NCI-H2029 (cell line): ENCODE measurements around the gene TLK2.
"Not testable (repeated sequence)": the region's sequence is repeated elsewhere in the genome, so short reads cannot be mapped to it uniquely, and the experiment has no call there.

Source experiments
- DNase-seq: peaks from one replicate; lab custom pipeline; 2025; lab: John Stamatoyannopoulos, UW

Gene TLK2

DNA sequence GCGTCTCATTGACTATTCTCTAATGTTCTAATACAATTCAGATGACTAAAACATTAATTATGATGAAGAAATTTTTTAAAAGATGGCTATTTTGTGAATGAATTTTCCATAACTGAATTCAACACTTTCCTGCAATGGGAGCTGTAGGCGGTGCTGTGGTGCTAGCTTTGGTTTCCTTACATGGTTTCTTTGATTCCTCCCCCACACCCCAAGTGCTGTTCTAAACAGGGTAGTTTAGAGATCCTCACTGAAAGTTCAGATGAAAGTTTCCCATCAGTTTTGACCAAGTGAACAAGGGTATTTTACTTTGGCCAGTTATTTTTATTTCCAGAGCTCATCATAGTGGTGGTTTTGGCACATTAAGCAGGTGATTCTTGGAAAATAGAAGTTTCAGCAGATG lies 122.8 kb downstream of the TLK2 start:
- DNase-seq = no peak

DNA sequence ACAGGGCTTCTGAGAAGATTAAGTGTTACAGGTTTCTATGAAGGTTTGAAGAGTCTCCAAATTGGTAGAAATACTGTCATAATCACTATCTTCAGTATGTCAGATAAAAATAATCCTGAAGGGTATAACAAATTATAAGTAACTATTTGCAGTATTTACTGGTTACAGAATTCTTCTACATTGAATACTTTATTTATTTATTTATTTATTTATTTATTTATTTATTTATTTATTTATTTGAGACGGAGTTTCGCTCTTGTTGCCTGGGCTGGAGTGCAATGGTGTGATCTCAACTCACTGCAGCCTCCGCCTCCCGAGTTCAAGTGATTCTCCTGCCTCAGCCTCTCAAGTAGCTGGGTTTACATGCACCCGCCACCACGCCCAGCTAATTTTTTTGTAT lies 125.2 kb downstream of the TLK2 start:
- DNase-seq = not testable (repeated sequence)

DNA sequence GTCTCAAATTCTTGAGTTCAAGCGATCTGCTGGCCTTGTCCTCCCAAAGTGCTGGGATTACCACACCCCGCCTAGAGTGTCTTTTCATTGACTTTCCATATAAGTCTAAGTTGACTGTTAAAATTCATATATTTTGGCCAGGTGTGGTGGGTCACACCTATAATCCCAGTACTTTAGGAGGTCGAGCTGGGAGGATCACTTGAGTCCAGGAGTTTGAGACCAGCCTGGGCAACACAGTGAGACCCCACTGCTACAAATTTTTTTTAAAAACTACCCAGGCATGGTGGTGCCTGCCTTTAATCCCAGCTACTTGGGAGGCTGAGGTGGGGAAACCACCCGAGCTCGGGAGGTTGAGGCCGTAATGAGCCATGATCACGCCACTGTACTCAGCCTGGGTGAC lies 127.0 kb downstream of the TLK2 start:
- no peak for DNase-seq

DNA sequence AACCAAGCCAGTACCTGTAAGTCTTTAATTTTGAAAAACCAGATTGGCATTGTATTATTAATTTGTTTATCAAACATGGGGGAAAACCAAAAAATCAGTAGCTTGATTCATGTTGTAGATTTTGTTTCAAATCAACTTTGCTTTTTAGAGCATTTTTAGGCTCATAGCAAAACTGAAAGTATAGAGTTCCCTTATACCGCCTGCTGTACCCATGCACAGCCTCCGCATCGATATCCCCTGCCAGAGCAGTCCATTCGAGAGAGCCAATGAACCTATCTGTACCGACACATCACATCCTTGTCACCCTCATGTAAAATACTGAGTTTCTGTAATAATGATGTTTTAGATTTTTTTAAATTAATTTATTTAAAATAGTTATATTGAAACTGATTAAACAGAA lies 132.7 kb downstream of the TLK2 start:
- no peak for DNase-seq

DNA sequence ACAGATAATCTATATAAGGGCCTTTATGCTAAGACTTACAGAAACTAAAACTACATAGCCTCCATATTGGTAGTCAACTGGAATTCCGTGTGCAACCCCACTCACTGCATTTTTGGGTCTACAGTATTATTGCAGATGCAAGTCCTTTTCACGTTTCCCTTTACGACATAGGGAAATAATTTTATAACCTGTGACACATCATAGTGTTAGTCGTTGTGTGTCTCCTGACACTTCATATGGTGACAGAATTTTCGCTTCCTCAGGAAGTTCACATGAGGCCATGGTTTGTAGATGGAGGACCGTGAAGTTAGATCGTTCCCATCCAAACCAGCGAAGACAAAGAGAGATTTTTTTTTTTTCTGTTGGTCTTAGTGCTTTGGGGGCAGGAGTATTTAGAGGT lies 133.1 kb downstream of the TLK2 start:
- no peak for DNase-seq

DNA sequence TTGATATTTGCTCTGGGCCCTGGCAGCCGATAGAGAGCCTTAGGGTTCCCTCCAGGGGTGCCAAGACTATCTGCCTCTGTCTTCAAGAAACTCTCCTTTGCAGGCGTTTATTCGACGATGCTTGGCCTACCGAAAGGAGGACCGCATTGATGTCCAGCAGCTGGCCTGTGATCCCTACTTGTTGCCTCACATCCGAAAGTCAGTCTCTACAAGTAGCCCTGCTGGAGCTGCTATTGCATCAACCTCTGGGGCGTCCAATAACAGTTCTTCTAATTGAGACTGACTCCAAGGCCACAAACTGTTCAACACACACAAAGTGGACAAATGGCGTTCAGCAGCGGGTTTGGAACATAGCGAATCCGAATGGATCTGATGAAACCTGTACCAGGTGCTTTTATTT lies 133.7 kb downstream of the TLK2 start:
- not testable (repeated sequence) for DNase-seq

DNA sequence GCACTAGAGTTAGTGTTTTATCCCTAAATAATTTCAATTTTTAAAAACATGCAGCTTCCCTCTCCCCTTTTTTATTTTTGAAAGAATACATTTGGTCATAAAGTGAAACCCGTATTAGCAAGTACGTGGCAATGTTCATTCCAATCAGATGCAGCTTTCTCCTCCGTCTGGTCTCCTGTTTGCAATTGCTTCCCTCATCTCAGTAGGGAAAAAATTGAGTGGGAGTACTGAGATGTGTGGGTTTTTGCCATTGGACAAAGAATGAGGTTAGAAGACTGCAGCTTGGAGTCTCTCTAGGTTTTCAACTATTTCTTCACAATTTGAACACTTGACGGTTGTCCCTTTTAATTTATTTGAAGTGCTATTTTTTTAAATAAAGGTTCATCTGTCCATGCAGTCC lies 134.5 kb downstream of the TLK2 start:
- DNase-seq = not testable (repeated sequence)

DNA sequence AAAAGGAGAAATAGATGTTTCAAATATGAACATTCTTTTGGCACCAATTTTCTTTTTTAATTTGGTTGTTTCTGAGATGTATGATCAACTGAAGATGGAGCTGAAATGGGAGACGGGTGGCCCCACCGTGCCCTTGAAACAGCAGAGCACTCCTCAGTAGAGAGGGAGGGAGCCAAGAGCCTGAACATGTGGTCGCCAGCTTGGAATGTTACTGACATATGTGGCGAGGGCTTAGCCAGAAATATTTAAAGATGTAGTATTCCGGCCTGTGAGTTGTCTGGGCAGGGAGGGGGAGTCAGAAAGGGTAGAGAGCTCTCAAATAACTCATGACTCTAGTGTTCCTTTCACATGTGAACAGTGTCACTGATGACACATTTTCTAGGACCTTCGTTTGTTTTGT lies 135.5 kb downstream of the TLK2 start:
- DNase-seq = no peak

DNA sequence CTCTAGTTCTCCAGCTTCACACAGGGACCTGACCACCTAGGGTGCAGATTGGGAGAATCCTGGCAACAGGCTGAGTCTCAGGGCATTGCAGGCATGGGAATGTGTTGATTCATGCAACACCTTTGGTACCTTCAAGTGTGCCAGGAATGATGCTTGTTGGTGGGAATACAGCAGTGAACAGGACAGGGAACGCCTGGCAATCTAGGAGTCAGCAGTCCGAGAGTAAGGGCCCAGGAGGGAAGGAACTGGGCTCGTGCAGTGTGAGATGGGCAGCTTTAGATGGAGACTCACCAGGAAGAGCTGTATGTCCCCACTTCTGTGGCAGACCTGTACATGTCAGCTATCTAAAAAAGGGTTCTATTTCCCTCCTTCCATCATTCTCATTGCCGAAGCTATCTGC lies 136.9 kb downstream of the TLK2 start:
- no peak for DNase-seq

DNA sequence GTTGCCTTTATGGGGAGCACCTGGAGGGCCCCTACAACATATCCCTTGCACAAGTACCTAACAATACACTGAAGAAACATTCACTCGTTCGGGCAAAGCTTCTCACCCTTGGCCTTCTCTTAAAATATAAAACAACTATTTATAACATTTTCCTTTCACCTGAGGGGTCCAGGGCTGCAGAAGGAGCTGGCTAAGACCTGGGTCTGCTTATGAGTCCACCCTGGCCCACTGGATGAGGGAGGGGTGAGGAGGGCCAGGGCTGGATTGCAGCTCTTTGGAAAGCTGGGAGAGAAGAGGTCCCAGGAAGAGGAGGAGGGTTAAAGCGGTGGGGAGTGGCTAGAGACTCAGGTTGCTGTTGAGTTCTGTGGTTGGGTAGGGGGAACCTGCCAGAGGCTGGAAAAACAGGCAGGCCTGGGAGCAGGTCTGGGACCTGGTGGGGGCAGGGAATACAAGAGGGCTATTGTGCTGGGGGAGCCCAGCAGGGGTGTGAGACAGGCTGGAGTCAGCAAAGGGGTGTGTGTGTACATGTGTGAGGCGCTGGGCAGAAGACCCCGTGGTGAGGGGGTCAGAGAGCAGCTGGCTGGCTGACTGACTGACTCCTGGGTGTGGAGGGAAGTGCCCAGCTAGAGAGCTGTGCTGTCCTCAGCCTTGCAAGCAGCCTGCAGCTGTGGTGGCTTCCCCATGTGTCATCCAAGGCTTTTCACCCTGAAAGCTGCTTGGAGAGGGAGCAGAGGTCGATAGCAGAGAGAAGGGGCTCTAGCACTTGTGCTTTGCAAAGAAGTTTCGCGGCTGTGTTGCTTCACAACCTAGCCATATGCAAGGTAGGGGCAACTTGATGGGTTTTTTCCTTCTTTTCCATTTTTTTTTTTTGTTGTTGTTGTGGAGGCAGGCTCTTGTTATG lies 138.6 kb downstream of the TLK2 start:
- DNase-seq = no peak

DNA sequence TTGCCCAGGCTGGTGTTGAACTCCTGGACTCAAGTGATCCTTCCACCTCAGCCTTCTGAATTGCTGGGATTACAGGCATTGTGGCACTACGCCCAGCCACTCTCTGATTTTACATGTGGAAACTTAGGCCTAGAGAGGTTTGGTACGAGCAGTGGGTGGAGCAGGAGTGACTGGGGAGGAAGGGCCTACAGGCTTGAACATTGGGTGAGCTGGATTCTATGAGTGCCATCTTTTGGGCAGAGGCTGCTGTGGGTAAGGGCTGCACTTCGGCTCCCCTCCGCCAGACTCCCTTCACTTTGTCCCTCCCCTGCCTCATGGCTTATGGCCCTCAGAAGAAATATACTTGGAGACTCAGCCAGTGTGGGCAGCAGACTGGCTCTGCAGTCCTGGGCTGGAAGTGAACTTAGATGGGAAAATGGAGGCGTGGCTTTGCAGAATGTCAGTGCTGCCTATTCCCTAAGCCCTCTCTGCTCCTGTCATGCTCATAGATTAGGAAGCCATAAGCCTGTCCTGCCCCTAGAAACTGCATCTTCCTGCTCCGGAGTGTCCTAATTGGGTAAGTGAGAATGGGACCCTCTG lies 139.4 kb downstream of the TLK2 start:
- DNase-seq = no peak

DNA sequence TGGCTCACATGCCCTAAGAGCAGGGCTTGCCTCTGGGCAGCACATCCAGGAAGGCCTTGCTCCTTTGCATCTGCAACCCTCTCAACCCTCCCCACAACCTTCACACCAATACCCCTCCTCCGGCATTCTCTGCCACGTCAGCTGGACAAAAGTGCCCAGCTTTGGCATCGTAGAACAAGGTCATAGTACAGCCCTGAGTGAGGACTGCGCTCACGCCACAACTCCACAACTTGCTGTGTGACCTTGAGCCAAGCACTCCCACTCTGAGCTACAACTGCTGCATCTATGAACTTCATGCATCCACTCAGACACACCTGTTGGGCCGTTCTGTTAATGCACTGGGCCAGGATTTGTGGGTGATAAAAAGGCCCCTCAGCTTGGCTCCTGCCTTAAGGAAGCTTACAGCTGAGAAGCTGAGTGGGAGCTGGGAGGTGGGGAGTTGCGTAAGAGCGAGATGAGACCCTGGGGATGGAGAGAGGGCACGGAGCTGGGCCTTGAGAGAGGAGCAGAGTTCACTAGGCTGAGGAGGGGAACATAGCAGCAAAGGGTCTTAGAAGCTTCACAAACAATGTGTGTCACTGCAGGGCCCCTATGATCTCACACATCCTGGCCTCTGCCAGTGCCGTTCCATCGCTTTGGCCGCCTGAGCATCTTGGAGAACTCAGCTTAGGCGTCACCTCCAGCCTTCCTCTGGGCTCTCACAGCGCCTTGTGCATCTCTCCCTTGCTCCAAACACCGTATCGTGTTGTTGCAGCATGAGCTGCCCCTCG lies 140.2 kb downstream of the TLK2 start:
- no peak for DNase-seq

DNA sequence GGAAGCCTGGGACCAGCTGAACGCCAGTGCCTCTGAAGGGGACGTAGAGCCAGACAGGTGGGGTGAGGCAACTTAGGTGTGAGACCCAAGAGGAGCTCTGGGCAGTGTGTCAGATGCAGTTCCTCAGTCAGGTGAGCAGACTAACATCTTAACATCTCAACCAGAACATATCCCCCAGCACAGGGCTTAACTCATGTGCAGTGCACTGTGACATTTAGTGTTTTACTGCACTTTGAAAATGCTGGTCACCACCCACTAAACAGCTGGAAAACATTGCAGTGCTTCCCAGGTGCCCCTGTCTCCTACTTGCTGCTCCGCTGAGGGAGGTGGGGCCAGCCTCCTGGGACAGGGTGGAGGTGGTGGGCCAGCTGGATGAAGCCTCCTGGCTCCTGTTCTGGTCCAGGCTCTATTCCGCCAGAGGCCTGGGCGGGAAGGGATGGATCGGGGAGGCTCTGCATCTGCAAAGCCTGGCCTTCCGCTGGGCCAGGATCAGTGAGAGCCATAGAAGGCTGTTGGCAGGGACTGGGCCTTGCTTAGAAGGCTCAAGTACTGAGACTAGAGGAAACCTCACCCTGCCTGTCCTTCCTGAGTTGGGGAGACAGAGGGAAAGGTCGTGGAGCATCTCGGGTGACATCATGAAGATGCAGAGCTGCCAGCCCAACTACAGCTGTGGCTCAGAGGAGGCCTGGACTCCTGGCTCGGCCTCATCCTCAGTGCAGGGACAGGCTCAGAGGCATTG lies 141.0 kb downstream of the TLK2 start:
- DNase-seq = no peak

DNA sequence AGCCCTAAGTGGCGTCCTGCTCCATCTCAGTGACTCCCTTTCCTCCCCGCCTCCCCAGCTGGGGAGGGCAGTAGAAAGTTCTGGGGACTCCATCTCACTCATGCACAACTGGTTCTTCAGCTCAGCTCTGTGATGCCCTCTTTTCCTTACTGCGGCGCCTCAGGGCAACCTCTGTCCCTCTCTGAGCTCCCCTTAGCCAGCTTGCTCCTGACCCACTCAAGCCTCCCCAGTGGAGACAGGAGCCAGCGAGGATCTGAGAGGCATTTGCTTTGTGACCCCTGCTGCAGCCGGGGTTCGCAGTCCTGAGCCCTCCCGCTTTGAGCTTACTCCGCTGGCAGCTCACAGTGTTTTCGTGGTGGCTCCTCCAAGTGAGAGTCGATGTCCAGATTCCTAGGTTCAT lies 142.6 kb downstream of the TLK2 start:
- DNase-seq = no peak

DNA sequence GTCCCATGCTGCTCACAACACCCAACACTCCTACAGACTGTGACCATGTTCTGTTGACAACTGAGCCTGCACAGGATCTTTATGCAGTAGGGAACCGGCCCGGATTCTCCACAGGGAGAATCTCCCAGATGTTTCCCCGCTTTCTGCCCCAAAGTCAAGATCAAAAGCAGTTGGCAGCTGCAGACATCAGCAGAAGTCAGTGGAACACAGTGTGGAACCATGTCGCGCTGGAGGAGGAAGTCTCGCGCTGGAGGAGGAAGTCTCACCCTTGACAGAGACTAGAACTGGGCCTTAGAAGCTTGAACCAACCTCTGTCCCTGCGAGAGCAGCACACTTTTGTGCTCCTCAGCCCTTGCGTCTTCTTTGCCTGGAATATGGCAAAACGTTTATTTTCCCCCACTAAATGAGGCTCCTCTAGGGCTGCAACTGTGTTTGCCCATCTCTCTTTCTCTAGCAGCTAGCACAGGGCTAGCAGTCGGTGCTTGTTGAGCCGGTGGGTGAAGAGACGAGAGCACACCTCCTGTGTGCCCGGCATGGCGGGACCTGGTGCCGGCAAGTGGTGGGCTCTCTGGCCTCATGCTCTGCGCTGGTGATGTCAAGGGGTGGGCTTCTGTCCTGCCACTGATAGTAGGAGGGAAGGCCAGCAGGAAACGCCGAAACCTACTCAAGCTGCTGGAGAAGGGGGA lies 146.7 kb downstream of the TLK2 start:
- DNase-seq = no peak

DNA sequence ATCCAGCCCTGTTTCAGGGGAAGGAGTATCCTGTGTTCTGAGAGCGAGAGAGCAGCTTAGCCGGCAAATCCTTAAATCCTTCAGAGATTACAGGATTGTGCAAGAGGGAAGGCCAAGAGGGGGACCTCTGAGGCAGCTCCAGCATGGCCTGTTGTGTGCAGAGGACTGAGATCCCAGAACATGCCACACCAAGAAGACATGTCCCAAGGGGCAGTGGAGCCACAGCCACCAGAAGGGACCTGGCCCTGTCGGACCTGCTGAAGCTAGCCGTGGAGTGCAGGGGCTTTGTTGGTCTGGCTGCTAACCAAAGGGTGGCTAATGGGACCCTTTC lies 147.2 kb downstream of the TLK2 start:
- no peak for DNase-seq

DNA sequence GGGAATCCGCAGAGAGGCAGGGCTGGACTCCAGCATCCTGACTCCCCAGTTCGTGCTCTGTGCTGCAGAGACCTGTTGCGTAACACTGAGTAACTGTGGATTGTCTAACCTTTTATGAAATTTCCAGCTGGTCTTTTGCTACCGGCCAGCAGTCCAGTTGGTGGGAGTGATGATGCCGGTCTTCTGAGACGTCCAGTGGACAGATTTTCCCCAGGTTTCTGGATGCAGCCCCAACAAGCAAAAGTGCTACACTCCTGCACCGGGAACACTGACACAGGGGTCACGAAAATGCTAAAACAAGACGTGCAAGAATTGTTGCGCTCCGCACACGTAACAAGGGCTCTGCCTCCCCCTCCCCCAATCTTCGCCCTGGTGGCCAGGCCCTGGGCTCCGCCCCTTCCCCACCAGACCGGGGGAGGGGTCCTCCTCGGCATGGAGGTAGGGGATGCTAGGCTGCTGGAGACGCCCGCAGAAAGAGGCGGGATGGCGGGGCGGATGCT lies 148.1 kb downstream of the TLK2 start:
- DNase-seq = no peak

DNA sequence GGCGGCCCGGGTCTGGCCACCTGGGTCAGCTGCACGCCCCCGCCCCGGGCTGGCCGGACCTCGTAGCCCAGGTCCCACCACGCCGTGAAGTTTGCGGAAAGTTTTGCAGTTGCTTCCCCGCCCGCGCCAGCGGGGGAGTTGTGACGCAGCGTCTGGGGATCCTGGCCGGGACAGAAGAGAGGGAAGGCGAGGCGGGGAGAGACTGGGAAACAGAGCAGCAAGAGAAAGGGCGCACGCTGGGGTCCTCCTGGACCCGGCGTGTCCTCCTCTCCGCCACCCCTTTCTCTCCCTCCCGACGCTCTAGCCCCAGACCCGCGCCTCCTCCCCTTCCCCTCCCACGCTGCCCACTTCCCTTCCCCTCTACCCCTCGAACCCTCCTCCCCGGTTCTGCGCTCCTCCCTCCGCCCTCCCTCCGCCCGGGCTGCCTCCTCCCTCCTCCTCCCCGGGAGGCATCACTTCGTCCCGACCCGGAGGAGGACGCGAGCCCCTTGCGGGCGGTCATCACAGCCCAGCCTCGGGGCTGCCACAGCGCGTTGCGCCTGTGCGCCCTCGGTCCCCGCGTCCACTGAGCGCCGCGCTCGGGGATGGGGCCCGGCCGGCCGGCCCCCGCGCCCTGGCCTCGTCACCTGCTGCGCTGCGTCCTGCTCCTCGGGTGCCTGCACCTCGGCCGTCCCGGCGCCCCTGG lies 148.7 kb downstream of the TLK2 start, which contains the start of gene MRC2:
MRC2 (plus strand) TSS at position 452 of the 685 bp plus-strand sequence; CDS start at position 585, 133 bp downstream.
- no peak for DNase-seq

DNA sequence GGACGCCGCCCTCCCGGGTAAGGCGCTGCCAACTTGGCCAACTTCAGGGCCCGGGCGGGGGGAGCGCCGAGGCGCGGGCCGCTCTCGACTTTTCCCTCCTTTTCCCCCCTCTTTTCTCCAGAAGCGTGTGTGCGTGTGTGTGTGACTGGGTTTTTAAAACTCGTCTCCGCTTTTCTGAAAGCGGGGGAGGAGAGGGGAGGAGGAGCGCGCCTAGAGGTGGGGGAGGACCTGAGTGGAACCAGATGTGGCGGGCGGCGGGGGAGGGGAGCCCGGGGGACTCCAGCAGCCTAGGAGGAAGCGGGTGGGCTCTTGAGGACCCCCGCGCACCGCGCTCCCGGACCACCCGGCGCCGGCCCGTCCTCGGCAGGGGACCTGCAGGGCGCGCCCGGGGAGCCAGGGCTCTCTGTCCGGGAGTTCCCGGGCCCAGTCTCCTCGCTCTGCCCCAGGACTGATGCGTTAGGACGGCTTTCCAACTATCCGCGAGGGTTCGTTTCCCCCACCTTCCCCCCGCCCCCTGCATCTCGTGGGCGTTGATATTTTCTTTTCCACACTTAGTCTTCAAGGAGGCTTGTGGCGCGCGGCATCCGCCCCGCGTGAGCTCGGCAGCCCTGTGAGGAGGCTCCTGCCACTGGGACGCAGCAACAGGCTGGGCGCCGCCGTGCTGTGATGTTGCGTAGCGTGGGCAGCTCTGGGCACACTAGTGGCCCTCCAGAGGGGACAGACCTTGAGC lies 149.4 kb downstream of the TLK2 start:
- DNase-seq = no peak
